Measurements from ENCODE around the gene PEAR1. TPM values are rescaled to one million over a fixed set of nuclear protein-coding genes. Genes with fewer than 3 reads are reported as not detected.

Gene PEAR1, protein sequence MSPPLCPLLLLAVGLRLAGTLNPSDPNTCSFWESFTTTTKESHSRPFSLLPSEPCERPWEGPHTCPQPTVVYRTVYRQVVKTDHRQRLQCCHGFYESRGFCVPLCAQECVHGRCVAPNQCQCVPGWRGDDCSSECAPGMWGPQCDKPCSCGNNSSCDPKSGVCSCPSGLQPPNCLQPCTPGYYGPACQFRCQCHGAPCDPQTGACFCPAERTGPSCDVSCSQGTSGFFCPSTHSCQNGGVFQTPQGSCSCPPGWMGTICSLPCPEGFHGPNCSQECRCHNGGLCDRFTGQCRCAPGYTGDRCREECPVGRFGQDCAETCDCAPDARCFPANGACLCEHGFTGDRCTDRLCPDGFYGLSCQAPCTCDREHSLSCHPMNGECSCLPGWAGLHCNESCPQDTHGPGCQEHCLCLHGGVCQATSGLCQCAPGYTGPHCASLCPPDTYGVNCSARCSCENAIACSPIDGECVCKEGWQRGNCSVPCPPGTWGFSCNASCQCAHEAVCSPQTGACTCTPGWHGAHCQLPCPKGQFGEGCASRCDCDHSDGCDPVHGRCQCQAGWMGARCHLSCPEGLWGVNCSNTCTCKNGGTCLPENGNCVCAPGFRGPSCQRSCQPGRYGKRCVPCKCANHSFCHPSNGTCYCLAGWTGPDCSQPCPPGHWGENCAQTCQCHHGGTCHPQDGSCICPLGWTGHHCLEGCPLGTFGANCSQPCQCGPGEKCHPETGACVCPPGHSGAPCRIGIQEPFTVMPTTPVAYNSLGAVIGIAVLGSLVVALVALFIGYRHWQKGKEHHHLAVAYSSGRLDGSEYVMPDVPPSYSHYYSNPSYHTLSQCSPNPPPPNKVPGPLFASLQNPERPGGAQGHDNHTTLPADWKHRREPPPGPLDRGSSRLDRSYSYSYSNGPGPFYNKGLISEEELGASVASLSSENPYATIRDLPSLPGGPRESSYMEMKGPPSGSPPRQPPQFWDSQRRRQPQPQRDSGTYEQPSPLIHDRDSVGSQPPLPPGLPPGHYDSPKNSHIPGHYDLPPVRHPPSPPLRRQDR
- total RNA-seq (2014; rRNA removed; shearing (Covaris generic)): 6.6 and 7.1 TPM in 2 replicates

GRCh38 chr1:156893048-156893953 lies at the start of gene PEAR1:
Gene PEAR1 (plus strand): TSS chr1:156893718. CDS start chr1:156903927, 10,209 bp downstream.
- in situ Hi-C loops (cut with HindIII; ENCODE audit: low sequenced_read_pairs): no loop called here
- DNase-seq (ENCODE audit: low spot score): no peak

GRCh38 chr1:156844102-156844501 lies 49.4 kb upstream of the PEAR1 start:
- DNase-seq (ENCODE audit: low spot score): no peak
- in situ Hi-C loops (cut with HindIII; ENCODE audit: low sequenced_read_pairs): no loop called here

DNA sequence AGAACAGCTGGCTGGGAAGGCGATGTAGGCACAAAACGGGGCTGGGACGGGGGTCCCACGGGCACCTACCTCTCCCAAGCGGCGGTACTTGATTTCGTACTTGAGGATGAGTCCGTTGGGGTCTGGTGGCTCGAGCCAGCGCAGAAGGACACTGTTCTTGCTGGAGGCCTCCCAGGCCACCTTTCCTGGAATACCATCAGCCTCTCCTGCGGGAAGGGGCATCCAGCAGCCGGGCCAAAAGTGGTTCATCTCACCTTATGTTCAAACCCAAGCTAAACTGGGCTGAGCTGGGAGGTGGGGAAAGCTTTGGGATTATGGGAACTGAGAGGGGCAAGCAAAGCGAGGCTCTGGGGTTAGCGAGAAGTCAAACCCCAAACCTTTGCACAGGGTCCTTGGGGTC lies 48.9 kb upstream of the PEAR1 start:
- no peak for DNase-seq (ENCODE audit: low spot score)
- in situ Hi-C loops (cut with HindIII; ENCODE audit: low sequenced_read_pairs): no loop called here

DNA sequence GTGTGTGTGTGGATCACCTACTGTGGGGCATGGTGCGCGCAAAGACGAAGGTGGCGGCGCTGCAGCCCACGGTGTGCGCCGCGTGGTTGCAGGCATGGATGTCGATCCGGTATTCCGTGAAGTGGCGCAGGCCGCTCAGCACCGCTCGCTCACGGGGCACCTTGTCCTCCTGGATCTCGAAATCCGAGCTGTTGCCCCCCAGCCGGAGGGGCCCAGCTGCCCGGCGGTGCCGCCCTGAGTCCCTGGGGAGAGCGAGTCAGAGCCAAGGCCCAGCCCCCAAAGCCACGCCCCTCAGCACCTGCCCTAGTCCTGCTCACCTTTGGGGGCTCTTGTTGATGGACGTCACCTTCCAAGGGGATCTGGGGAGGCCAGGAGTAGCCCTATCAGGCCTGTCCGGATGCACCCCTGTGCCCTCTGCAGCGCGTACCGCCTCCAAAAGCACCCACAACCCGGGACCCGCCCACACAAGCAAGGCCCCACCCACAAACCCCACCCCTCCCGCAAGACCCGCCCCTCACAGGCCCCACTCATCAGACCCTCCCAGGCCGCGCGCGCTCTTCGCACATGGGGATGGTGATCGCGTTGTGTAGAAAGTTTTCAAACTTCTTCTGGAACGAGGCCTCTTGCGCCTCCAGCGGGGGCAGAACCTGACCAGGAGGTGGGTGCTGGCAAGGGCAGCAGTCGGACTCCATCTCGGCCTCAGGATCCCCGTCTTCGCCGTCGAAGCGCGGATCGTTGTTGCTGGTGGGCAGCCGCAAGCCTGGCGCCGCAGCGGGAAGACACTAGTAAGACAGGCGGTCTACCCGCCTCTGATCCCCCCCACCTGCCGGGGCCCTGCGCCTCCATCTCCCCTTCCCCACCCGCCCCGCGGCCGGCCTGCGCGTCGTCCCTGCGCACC lies 48.2 kb upstream of the PEAR1 start:
- DNase-seq (ENCODE audit: low spot score): no peak

DNA sequence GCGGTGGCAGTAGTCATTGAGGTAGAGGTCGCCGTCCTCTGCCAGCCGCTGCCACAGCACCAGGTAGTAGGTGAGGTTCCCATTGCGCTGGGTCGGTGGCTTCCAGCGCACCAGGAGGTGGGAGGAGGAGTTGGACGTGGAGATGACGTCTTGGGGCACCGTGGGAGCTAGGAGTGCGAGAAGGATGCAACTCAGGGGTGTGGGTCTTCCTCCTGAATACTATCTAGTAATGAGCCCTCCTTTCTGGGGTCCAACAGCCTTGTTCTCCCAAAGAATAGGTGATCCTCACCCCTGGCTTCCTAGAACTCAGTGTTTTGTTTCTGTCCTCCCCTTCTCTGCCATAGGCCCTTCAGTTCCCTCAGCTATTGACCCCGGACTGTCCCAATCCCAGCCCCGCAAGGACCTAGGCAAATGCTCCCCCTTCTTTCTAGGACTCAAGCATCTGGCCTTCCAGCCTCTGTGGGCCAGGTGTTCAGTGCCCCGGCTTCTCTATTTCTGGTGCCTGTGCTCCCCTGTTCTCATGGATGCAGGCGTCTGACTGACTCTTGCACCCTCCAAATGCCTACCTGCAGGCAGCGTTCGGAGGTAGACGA lies 47.5 kb upstream of the PEAR1 start:
- in situ Hi-C loops (cut with HindIII; ENCODE audit: low sequenced_read_pairs): no loop called here
- DNase-seq (ENCODE audit: low spot score): no peak

More for the DNA sequence above, 48.2 kb upstream of the PEAR1 start:
- in situ Hi-C loops (cut with HindIII; ENCODE audit: low sequenced_read_pairs): no loop called here

DNA sequence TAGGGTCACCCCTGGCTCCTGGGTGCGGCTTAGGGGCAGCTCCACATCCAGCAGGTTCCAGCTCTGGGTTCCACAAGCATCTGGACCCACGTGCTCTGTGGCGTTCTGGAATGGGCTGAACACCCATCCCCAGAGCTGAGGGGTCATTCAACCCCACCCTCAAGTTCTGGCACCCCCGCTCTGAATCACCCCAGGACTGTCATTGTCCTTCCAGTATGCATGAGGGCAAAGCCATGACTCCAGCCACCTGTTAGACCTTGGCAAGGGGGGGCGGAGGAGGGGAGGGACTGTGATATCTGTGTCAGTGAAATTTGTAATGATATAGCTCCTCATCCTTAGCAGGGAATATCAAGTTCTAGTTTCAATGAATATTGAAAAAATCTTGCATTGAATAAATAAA lies 46.9 kb upstream of the PEAR1 start:
- in situ Hi-C loops (cut with HindIII; ENCODE audit: low sequenced_read_pairs): no loop called here

GRCh38 chr1:156847591-156848460 lies 45.7 kb upstream of the PEAR1 start:
- no peak for DNase-seq (ENCODE audit: low spot score)
- in situ Hi-C loops (cut with HindIII; ENCODE audit: low sequenced_read_pairs): no loop called here

More for the DNA sequence above, 46.9 kb upstream of the PEAR1 start:
- no peak for DNase-seq (ENCODE audit: low spot score)

- in situ Hi-C loops (cut with HindIII; ENCODE audit: low sequenced_read_pairs): no loop called here
Observed at GRCh38 chr1:156848461-156849150, 44.9 kb upstream of the PEAR1 start.

GRCh38 chr1:156849151-156849496 lies 44.4 kb upstream of the PEAR1 start:
- in situ Hi-C loops (cut with HindIII; ENCODE audit: low sequenced_read_pairs): no loop called here
- no peak for DNase-seq (ENCODE audit: low spot score)

More at GRCh38 chr1:156848461-156849150, 44.9 kb upstream of the PEAR1 start:
- DNase-seq (ENCODE audit: low spot score): no peak

GRCh38 chr1:156851779-156852417 lies 41.6 kb upstream of the PEAR1 start:
- in situ Hi-C loops (cut with HindIII; ENCODE audit: low sequenced_read_pairs): no loop called here

GRCh38 chr1:156852418-156852874 lies 41.1 kb upstream of the PEAR1 start:
- peak; percentile 85 for DNase-seq (ENCODE audit: low spot score)
- in situ Hi-C loops (cut with HindIII; ENCODE audit: low sequenced_read_pairs): no loop called here

More at GRCh38 chr1:156851779-156852417, 41.6 kb upstream of the PEAR1 start:
- peak; percentile 60 for DNase-seq (ENCODE audit: low spot score)

- in situ Hi-C loops (cut with HindIII; ENCODE audit: low sequenced_read_pairs): no loop called here
- DNase-seq (ENCODE audit: low spot score): no peak
Observed at GRCh38 chr1:156853761-156854160, 39.8 kb upstream of the PEAR1 start.

- no peak for DNase-seq (ENCODE audit: low spot score)
- in situ Hi-C loops (cut with HindIII; ENCODE audit: low sequenced_read_pairs): no loop called here
Observed at GRCh38 chr1:156854634-156855033, 38.9 kb upstream of the PEAR1 start.

GRCh38 chr1:156856282-156856785 lies 37.2 kb upstream of the PEAR1 start:
- DNase-seq (ENCODE audit: low spot score): no peak
- in situ Hi-C loops (cut with HindIII; ENCODE audit: low sequenced_read_pairs): no loop called here

GRCh38 chr1:156857532-156857931 lies 36.0 kb upstream of the PEAR1 start:
- in situ Hi-C loops (cut with HindIII; ENCODE audit: low sequenced_read_pairs): no loop called here
- no peak for DNase-seq (ENCODE audit: low spot score)
